Liver (tissue), 9 donors: ENCODE measurements around the gene SGCG. TPM values are rescaled to one million over a fixed set of nuclear protein-coding genes. Genes with fewer than 3 reads are reported as not detected.

Experiments
- DNase-seq: peaks from one replicate; pipeline ENCODE4 v3.0.0-alpha.2; 2017; ENCODE audit warnings: low spot score
- H3K27ac ChIP-seq, 2 donors: one replicate each; pipeline ENCODE4 v1.7.0; 2013; ENCODE audit warnings: inconsistent platforms in 2 of 2, low read length in 2 of 2, control low read depth in 1 of 2, low read depth in 1 of 2, mild to moderate bottlenecking in 1 of 2
- H3K27me3 ChIP-seq, 4 donors: one replicate each; pipeline versions ENCODE4 v1.6.1 to v1.7.0; 2013; ENCODE audit warnings: low read length in 3 of 4, inconsistent platforms in 1 of 4, mild to moderate bottlenecking in 1 of 4, moderate library complexity in 1 of 4; ENCODE audit not compliant: control insufficient read depth in 4 of 4, insufficient read depth in 4 of 4
- H3K36me3 ChIP-seq, 4 donors: one replicate each; pipeline versions ENCODE4 v1.6.1 to v1.7.0; 2013; ENCODE audit warnings: low read length in 3 of 4, mild to moderate bottlenecking in 3 of 4, low read depth in 1 of 4, moderate library complexity in 1 of 4; ENCODE audit not compliant: control insufficient read depth in 4 of 4, insufficient read depth in 3 of 4
- H3K4me1 ChIP-seq, 4 donors: one replicate each; pipeline versions ENCODE4 v1.6.1 to v1.7.0; 2013; ENCODE audit warnings: low read length in 3 of 4, mild to moderate bottlenecking in 3 of 4, moderate library complexity in 1 of 4; ENCODE audit not compliant: control insufficient read depth in 4 of 4, insufficient read depth in 4 of 4
- H3K4me3 ChIP-seq, 3 donors: one replicate each; pipeline versions ENCODE4 v1.6.1 to v1.7.0; 2013; ENCODE audit warnings: low read length in 3 of 3, control low read depth in 1 of 3, low read depth in 1 of 3, mild to moderate bottlenecking in 1 of 3
- H3K9ac ChIP-seq, 2 donors: one replicate each; pipeline ENCODE4 v1.7.0; 2013; ENCODE audit warnings: low read length in 2 of 2, mild to moderate bottlenecking in 2 of 2, moderate library complexity in 2 of 2, control low read depth in 1 of 2, low read depth in 1 of 2
- H3K9me3 ChIP-seq, 4 donors: one replicate each; pipeline versions ENCODE4 v1.6.1 to v1.7.0; 2013; ENCODE audit warnings: low read length in 3 of 4; ENCODE audit not compliant: control insufficient read depth in 4 of 4
- ATF3 ChIP-seq: IDR thresholded peaks from 2 replicates; pipeline ENCODE4 v1.6.1; 2016; ENCODE audit warnings: antibody characterized with exemption
- EGR1 ChIP-seq, 2 donors: IDR thresholded peaks; 2 replicates each; pipeline ENCODE4 v1.6.1; 2016 to 2018; ENCODE audit warnings: antibody characterized with exemption in 2 of 2, low read depth in 2 of 2
- FOXA1 ChIP-seq: IDR thresholded peaks from 2 replicates; pipeline ENCODE4 v1.6.1; 2016; ENCODE audit warnings: antibody characterized with exemption
- FOXA2 ChIP-seq: IDR thresholded peaks from 2 replicates; pipeline ENCODE4 v1.6.1; 2016; ENCODE audit warnings: antibody characterized with exemption
- GABPA ChIP-seq, 2 donors: IDR thresholded peaks in 1 of 2; conservative IDR thresholded peaks in 1 of 2; 2 replicates each; pipeline ENCODE4 v1.6.1; 2016; ENCODE audit warnings: antibody characterized with exemption in 2 of 2, mild to moderate bottlenecking in 1 of 2, moderate library complexity in 1 of 2
- HNF4A ChIP-seq, 2 donors: conservative IDR thresholded peaks; 2 replicates each; pipeline ENCODE4 v1.6.1; 2016; ENCODE audit warnings: antibody characterized with exemption in 2 of 2, mild to moderate bottlenecking in 2 of 2
- HNF4G ChIP-seq: IDR thresholded peaks from 2 replicates; pipeline ENCODE4 v1.6.1; 2016; ENCODE audit warnings: antibody characterized with exemption
- JUND ChIP-seq, 2 donors: IDR thresholded peaks; 2 replicates each; pipeline ENCODE4 v1.6.1; 2016; ENCODE audit warnings: antibody characterized with exemption in 2 of 2
- NR2F2 ChIP-seq: IDR thresholded peaks from 2 replicates; pipeline ENCODE4 v1.6.1; 2016; ENCODE audit warnings: antibody characterized with exemption
- RAD21 ChIP-seq, 2 donors: IDR thresholded peaks; 2 replicates each; pipeline ENCODE4 v1.6.1; 2016; ENCODE audit warnings: antibody characterized with exemption in 2 of 2, mild to moderate bottlenecking in 2 of 2
- REST ChIP-seq: IDR thresholded peaks from 2 replicates; pipeline ENCODE4 v1.6.1; 2016; ENCODE audit warnings: antibody characterized with exemption, mild to moderate bottlenecking
- RXRA ChIP-seq, 2 donors: IDR thresholded peaks; 2 replicates each; pipeline ENCODE4 v1.6.1; 2017 to 2018; ENCODE audit warnings: antibody characterized with exemption in 2 of 2, mild to moderate bottlenecking in 1 of 2
- SP1 ChIP-seq: IDR thresholded peaks from 2 replicates; pipeline ENCODE4 v1.6.1; 2018; ENCODE audit warnings: antibody characterized with exemption, mild to moderate bottlenecking
- TAF1 ChIP-seq: conservative IDR thresholded peaks from 2 replicates; pipeline ENCODE4 v1.6.1; 2016; ENCODE audit warnings: antibody characterized with exemption, mild to moderate bottlenecking
- YY1 ChIP-seq: IDR thresholded peaks from 2 replicates; pipeline ENCODE4 v1.6.1; 2016; ENCODE audit warnings: antibody characterized with exemption, mild to moderate bottlenecking
- WGBS: extraction: QIAGEN DNeasy Blood & Tissue Kit; methylation state at CpG from one replicate; pipeline ENCODE4 v1.1.7; 2013; 5-methylcytosine and 5-hydroxymethylcytosine counted together
- polyA plus RNA-seq, 2 donors: library from polyadenylated mRNA; stranded (reverse) in 1 of 2; unstranded in 1 of 2; fragments of 200-250 nt in 1 of 2; fragments of >200 nt in 1 of 2; fragmentation: Nextera tagmentation in 1 of 2; extraction: Ambion mirVana in 1 of 2; gene quantifications; one replicate each; pipeline versions ENCODE4 v1.2.1 to v1.2.3, GENCODE V29; 2013 to 2015
- total RNA-seq, 2 donors: library from RNA; depleted of rRNA; stranded (reverse); fragments of >200 nt; gene quantifications; one replicate each; pipeline ENCODE4 v1.2.3, GENCODE V29; 2014
- TF ChIP-seq, protein P1 (sequence below): IDR thresholded peaks from 2 replicates; pipeline ENCODE4 v1.6.1; 2016; ENCODE audit warnings: antibody characterized with exemption
- TF ChIP-seq, protein P2 (sequence below): IDR thresholded peaks from 2 replicates; pipeline ENCODE4 v1.6.1; 2016; ENCODE audit warnings: antibody characterized with exemption
- TF ChIP-seq, protein P3 (sequence below): fragments of 150-350 bp; IDR thresholded peaks from 2 replicates; pipeline ENCODE4 v1.5.1; 2017; ENCODE audit warnings: improper control_type of control experiment, low read depth, low read length; ENCODE audit not compliant: missing input control
- donor health status: healthy.
- donor health status: healthy.
- donor health status: healthy.
- donor health status: healthy.
- donor health status: healthy.

The SGCG gene
- total and polyA plus RNA-seq, 4 donors: not detected

DNA sequence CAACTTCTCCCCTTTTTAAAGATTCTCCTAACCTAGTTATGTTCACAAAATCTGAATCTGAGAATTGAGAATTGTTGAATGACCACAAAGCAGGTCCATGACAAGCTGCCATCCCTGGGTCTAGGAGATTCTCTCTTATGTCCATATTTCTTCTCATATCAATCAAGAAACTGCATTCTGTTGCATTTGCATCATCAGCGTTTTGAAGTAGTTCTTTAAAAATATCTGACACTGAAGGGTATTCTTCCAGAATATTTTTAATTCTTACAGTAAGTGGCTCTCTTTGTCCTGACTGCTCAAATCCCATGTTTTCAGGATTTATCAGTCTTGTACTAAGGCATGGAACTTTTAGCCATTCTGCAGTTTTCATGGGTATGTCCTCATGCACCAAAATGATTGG is 158.4 kb downstream of the SGCG start:
- DNase-seq: no peak
- Histone ChIP-seq H3K27me3 (no peaks in the 10 kb centered on the region), H3K4me3 (no peak overlapping the region), H3K27ac (no peak overlapping the region), H3K36me3 (no peaks in the 10 kb centered on the region), H3K9ac (no peak overlapping the region), H3K9me3 (peaks cover 0 to 8% (median 3%) of the 10 kb centered on the region in 4 donors), H3K4me1 (no peaks in the 10 kb centered on the region)
- 87% methylated on average over 1 of the region's 1 CpG for WGBS
- no peak for TF ChIP-seq HNF4A (conservative IDR thresholded peaks at IDR 0.05)
- TF ChIP-seq ATF3: no peak
- no peak for TF ChIP-seq JUND (IDR thresholded peaks at IDR 0.05)
- TF ChIP-seq REST: no peak
- TF ChIP-seq SP1: no peak
- no peak for TF ChIP-seq RAD21 (IDR thresholded peaks at IDR 0.05)
- TF ChIP-seq, protein P1, sequence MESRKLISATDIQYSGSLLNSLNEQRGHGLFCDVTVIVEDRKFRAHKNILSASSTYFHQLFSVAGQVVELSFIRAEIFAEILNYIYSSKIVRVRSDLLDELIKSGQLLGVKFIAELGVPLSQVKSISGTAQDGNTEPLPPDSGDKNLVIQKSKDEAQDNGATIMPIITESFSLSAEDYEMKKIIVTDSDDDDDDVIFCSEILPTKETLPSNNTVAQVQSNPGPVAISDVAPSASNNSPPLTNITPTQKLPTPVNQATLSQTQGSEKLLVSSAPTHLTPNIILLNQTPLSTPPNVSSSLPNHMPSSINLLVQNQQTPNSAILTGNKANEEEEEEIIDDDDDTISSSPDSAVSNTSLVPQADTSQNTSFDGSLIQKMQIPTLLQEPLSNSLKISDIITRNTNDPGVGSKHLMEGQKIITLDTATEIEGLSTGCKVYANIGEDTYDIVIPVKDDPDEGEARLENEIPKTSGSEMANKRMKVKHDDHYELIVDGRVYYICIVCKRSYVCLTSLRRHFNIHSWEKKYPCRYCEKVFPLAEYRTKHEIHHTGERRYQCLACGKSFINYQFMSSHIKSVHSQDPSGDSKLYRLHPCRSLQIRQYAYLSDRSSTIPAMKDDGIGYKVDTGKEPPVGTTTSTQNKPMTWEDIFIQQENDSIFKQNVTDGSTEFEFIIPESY: no peak
- no peak for TF ChIP-seq YY1
- TF ChIP-seq TAF1: no peak
- TF ChIP-seq GABPA (IDR thresholded peaks at IDR 0.05 in 1 of 2, conservative IDR thresholded peaks at IDR 0.05 in 1 of 2): no peak
- TF ChIP-seq NR2F2: no peak
- no peak for TF ChIP-seq HNF4G
- no peak for TF ChIP-seq EGR1 (IDR thresholded peaks at IDR 0.05; ENCODE audit: low read depth in 2 of 2)
- TF ChIP-seq FOXA2: no peak
- TF ChIP-seq FOXA1: no peak
- TF ChIP-seq, protein P2, sequence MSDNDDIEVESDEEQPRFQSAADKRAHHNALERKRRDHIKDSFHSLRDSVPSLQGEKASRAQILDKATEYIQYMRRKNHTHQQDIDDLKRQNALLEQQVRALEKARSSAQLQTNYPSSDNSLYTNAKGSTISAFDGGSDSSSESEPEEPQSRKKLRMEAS: no peak
- TF ChIP-seq, protein P3, sequence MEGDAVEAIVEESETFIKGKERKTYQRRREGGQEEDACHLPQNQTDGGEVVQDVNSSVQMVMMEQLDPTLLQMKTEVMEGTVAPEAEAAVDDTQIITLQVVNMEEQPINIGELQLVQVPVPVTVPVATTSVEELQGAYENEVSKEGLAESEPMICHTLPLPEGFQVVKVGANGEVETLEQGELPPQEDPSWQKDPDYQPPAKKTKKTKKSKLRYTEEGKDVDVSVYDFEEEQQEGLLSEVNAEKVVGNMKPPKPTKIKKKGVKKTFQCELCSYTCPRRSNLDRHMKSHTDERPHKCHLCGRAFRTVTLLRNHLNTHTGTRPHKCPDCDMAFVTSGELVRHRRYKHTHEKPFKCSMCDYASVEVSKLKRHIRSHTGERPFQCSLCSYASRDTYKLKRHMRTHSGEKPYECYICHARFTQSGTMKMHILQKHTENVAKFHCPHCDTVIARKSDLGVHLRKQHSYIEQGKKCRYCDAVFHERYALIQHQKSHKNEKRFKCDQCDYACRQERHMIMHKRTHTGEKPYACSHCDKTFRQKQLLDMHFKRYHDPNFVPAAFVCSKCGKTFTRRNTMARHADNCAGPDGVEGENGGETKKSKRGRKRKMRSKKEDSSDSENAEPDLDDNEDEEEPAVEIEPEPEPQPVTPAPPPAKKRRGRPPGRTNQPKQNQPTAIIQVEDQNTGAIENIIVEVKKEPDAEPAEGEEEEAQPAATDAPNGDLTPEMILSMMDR: no peak
- TF ChIP-seq RXRA (IDR thresholded peaks at IDR 0.05): no peak
